Fibroblast of skin of scalp (primary cell): ENCODE measurements around the gene ZNF302. TPM values are rescaled to one million over a fixed set of nuclear protein-coding genes. Genes with fewer than 3 reads are reported as not detected.
"Not testable (repeated sequence)": the region's sequence is repeated elsewhere in the genome, so short reads cannot be mapped to it uniquely, and the experiment has no call there.

Experiments
- DNase-seq: peaks from one replicate; pipeline ENCODE4 v3.0.0-alpha.2; 2013
- polyA plus RNA-seq, 2 experiments: library from polyadenylated mRNA; unstranded; fragments of 120-200 nt; gene quantifications; one replicate each; pipeline ENCODE4 v1.2.1, GENCODE V29; 2013; ENCODE audit not compliant: insufficient read length in 2 of 2

ZNF302 gene
- polyA plus RNA-seq (2013, experiment 1 of 2; ENCODE audit: insufficient read length): 16.1 TPM
- 19.3 TPM for polyA plus RNA-seq (2013, experiment 2 of 2; ENCODE audit: insufficient read length)

DNA sequence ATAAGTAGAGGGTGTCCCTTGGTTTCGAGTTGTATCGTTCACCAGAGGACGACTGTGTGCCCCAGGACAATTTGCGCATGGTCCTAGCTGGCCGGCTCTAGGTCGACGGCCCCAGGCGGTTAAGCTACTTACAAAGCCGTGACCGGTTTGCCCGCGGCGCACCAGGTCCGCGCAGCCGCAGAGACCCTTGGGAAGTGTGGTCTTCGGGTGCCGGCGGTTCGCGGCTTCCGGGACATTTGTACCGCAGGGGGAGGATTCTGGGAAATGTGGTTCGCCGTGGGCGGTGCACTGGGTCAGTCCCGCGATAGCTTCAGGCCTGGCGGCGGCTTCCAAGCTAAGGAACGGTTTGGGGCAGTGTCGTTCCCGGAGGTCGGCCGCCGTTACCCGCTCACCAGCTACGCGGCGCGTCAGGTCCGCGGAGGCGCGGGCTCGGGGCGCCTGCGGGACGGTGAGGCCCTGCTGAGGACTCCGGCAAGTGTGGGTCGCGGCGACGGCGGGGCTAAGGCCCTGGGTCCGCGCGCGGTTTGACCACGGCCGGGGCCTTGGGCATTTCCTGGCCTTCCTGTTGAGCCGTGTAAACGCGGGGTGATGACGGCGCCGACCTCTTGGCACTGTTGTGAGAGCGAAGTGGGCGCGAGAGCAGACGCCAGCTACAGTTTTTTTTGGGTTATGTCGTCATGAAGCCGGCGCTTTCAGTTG is at the start of gene ZNF302:
TSS of gene ZNF302 (plus strand) at position 293 of the 699 bp plus-strand sequence. CDS start 1,127 bp downstream, outside the sequence.
- peak; percentile 98 for DNase-seq

DNA sequence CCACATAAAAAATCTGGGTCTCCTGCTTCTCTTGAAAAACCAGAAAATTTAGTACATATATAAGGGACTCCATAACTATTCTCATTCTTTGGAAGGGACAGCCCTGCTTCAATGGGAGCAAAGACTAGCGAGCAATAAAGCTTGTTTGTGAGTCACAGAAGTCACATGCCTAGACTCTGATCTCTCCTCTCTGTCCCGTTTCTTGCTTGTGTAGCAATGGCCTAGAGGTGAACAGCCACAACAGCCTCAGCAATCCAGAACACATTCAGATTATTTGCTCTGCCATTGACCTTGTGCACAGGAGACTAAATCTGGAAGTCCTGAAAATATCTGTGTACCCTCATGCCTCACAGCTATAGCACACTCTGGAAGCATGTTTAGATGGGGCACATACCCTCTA is 43.7 kb upstream of the ZNF302 start:
- DNase-seq: no peak

DNA sequence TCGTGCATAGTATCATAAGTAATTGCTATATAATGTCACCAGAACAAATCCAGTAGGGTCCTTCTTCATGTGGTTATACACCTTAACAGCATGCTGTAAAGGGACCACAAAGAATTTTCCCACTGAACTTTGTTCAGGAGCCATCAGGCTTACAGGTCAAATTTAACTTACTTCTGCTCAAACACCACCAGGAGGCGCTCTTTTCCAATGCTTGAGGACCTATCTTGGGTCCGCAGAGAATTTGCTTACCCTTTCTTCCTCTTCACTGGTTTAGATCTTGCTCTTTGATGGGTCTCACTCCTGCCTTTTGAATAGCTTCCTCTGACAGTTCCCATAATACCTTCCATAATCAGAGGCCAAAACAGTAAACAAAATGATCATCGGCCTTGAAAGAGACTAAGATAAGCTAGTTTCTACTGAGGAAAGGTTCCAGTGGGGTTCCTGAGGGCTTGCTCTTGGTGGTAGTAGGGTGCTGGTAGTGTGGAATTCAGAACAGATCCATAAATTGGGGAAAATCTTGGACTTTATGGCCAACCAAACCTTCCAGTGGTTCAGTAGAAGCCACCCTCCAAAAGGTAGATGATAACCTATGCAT is 37.9 kb upstream of the ZNF302 start:
- peak; percentile 78 for DNase-seq

DNA sequence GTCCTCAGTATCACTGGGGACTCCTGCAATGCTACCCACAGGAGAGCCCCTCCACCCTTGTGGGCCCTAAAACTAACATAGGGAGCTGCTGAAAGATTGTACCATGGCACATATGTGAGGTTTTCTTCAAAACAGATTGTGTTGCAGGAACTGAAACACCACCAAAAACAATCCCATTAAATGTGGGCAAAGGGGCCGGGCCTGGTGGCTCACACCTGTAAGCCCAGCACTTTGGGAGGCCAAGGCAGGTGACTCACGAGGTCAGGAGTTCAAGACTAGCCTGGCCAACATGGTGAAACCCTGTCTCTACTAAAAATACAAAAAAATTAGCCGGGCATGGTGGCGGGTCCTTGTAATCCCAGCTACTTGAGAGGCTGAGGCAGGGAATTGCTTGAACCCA is 35.2 kb upstream of the ZNF302 start:
- no peak for DNase-seq

DNA sequence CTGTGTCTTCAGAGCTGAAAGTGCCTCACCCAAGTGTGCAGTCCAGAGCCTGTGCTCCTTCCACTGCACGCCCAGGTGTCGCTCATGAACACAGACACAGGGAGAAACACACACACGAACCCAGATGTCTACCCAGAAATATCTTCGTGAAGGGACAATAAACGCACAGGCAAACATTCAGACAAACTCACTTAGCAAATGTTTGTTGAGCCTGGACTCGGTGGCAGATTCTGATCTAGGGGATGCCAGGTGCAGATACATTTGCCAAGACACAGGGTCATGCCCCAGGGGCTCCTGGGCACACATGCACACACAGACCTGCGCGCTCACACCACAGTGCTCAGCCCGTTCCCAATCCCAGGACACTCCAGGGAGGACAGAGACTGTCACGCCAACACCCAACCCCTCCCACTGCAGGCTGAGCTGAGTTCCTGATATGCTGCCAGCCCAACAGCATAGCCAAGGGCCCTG is 32.5 kb upstream of the ZNF302 start:
- DNase-seq: no peak

DNA sequence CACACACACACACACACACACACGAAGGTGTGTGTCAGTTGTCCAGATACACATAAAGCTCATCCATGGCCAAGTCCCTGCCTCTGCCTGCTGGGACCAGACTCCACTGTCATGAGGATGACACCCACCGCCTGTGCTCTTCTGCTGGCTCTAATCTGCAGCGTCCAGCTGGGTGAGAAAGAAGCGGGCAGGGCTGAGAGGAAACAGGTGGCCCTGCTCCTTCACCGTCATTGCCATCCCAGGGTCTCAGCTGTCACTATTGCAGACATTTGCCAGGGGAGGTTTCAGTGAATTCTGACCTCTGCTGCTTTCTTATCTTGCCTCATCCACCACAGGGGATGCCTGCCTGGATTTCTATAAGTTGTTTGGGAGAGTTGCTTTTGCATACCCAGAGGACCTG is 31.9 kb upstream of the ZNF302 start:
- no peak for DNase-seq

DNA sequence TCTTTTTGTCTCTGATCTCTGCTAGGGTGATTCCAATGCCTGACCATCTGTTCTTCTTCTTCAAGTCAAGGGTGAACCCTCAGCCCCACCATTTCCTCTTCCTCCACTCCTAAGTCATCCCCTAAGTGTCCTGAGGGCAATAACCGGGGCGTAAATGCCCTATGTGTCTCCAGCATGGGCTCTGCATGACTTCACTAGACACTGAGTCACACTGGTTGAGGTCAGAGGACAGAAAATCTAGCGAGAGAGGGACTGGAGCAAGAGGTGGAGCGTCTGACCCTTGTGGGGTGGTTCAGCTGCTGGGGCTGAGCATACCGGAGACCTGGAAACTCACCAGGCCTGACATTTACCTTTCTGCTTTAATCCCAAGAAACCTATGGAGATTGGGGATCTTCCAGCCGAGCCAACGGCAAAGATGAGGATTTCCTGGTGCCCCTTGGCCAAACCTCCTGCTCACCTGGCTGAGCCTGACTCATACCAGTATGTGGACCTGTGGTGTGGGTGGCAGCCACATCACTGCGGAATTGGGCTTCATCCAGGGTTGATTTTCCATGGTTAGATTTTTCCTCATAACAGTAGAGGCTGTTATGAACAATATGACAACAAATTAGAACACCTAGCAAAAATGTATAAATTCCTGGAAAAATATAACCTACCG is 27.5 kb upstream of the ZNF302 start:
- DNase-seq: no peak

DNA sequence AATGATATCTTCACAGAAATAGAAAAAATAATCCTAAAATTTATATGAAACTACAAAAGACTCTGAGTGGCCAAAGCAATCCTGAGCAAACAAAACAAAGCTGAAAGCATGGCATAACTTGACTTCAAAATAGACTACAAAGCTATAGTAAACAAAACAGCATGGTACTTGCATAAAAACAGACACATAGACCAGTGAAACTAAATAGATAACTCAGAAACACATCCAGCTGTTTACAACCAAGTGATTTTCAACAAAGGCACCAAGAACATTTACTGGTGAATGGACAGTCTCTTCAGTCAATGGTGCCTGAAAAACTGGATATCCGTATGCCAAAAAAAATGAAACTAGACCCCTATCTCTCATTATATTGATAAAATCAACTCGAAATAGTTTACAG is 25.7 kb upstream of the ZNF302 start:
- DNase-seq: no peak

DNA sequence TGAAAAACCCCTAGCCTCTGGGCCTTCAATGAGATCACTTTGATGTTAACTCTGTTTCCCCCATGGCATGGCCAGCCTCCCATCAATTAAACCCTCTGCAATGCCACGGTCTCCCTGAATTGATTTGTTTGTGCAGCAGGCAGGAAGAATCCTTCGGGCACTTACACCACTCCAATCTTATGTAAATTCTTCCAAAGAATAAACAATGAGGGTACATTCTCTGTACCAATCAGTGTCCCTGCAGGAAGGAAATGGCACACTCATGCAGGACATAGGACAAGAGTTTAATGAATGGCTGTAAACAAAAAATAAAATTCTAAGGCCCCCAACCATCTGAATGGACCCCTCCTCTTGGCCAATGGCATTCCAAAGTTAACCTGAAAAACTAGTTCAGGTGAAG is 22.7 kb upstream of the ZNF302 start:
- no peak for DNase-seq

DNA sequence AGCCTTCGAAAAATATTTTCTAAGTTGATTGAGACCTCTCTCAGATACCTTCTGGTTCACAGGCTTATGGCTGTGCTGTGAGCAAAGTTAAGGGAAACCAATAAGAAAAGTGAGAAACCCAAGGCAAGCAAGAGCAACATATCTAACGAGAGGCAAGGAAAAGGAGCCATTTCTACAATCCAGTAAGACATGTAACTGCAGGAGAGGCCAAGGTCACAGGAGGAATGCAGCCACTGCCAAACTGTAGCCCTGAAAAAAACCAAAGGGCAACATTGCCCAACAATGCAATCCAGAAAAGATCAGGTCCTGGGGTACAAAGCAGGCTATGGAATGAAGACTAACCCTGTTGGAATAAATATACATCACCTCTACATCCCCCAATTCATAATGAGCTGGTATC is 21.8 kb upstream of the ZNF302 start:
- no peak for DNase-seq

DNA sequence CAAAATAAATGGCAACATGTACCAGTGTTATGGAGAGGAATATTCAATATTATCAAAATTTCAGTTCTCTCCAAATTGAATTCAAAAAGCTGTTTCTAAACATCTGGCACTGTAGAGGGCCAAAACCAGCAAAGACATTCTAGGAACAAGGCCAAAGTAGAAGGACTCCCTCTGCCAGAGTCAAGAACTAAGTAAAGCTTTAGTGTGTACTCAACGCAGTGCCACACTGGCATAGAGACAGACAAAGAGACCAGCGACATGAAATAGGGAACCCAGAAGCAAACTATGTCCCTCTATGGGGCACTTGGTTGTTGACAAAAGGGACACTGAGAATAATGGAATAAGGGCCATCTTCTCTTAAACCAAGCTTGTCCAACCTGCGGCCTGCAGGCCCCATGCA is 16.1 kb upstream of the ZNF302 start:
- DNase-seq: no peak

DNA sequence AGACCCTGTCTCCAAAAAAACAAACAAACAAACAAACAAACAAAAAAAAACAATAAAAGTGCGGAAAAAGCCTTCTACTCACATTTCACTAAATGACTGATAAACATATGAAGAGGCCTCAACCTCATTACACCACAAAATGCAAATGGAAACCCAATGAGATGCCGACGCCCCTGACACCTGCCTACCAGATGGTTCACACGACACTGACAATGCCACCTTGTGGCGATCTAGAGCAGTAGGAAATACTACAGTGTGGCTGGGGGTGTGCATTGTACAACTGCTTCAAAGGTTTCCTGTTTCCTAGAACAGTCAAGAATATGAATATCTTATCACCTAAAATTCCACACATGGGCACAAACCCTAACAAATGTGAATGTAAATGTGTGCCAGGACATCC is 14.6 kb upstream of the ZNF302 start:
- no peak for DNase-seq

DNA sequence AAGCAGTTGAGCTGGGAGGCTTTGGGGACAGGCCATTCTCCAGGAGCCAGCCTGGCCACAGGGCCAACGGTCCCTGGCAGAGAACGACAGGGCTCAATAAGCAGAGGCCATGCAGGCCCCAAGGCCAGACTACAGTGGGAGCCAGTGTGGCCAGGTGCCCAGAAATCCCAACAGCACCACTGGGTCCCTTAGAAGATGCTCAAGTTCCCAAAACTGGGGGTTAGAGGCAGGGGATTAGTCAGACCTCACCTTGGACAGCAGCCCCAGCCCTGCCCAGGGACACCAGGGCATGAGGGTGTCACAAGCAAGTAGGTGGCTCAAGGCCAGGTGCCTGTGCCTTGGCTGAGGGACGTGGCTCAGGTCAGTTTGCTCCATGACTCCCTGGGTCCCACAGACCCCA is 13.3 kb upstream of the ZNF302 start:
- no peak for DNase-seq

DNA sequence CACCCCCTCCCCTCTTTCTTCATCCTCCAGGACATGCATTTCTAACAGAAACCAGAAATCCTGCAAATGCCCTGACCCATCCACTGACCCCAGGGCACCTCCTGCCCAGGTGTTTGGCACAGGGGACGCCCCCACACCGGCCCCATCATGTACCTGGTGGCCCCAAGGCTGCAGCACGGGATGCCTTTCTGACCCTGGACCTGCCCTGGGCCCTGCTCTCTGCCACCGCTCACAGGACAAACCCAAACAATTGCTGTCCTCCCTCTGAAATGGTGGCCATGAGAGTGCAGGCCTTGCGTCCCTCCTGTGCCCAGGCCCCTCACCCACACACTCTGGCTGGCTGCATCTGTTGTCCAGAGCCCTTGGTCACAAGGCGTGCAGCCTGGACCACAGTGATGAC is 12.6 kb upstream of the ZNF302 start:
- DNase-seq: no peak

DNA sequence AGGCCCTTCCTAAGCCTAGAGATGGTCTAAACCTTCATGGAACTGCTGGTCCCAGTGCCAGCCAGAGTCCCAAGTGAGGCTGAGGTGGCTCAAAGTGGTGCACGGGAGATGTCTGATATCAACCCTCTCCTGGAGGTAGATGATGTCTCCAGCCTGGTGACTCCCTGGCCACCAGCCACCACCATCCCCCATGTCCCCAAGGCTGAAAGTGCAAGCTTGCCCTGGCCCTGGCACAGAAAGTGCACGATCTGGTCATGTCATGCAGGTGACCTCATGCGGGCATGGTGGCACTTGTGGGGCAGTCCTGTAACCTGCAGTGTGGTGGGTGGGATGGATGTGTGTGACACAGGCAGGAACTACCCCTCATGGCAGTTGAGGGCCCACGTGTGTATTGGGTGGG is 12.2 kb upstream of the ZNF302 start:
- DNase-seq: not testable (repeated sequence)

DNA sequence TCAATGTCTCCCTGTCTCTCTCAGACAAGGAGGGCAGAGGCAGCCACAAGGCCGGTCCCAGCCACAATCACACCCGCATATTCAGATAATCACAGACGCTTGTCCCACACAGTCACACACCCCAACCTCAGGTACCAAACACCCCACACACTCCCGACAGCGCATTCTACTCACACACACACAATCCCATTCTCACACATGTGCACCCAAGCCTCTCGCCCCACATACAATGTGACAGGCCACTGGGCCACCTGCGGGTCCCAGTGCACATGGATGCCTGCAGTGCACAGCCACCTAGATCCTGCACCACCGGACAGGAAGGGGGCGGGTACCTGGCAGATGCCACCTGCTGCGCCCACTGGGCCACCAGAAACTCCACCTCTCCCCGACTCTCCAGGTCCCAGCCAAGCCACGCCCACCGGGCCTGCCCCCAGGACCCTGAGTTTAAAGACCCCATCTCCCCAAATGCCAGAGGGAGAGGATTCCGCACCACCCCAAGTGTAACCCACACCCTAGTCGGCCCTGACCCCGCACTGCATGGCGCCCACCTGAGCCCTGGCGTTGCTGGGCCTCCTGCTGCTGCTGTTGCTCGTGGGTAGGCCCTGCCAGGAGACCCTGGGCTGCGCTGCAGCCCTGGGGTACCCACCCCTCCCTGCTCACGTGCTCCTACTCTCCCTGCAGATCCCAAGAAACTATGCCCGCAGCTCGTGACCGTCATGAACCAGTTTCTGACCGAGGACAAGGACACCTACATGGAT is 11.1 kb upstream of the ZNF302 start:
- DNase-seq: no peak

DNA sequence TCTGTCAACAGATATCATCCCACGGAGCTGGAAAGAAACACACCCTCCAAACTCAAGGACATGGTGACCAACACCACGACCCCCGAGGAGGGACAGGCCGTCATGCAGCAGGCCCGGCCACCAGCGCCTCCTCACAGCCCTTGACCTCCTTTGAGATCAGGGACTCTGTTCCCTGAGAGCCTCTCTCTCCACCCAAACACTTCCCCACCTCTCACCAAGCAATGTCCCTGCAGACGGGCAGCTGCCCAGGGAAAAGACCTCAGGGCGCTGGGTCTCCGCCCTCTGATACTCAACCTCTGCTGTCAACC is 10.6 kb upstream of the ZNF302 start:
- DNase-seq: no peak

DNA sequence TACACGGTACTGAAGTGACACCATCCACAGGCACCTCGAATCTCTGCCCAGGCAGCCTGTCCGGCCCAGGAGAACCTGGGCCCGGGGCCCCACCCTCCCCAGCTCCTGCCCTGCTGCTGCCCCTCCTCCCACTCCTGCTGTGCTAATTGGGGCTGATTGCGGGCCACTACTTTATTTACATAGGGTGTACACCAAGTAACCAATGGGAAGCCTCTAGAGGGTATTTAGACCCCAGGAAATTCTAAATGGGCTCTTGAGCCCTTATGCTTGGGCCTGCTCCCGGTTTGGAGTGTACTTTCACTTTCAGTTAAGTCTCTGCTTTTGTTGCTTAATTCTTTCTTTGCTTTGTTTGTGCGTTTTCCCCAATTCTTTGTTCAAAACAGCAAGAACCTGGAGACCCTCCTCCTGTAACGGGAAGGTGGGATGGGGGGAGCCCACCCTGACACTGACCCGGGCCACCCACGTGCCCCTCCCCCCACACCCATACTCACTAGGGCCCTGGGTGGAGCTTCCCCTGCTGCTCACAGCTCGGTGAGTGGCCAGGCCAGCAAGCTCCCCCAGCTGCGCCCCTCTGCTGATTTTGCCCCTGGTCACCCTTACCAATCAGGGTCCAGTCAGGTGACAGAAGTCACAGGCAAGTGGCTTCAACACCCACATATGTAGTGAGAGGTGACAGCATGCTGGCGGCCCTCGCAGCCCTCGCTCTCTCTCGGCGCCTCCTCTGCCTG is 10.0 kb upstream of the ZNF302 start:
- peak; percentile 11 for DNase-seq

DNA sequence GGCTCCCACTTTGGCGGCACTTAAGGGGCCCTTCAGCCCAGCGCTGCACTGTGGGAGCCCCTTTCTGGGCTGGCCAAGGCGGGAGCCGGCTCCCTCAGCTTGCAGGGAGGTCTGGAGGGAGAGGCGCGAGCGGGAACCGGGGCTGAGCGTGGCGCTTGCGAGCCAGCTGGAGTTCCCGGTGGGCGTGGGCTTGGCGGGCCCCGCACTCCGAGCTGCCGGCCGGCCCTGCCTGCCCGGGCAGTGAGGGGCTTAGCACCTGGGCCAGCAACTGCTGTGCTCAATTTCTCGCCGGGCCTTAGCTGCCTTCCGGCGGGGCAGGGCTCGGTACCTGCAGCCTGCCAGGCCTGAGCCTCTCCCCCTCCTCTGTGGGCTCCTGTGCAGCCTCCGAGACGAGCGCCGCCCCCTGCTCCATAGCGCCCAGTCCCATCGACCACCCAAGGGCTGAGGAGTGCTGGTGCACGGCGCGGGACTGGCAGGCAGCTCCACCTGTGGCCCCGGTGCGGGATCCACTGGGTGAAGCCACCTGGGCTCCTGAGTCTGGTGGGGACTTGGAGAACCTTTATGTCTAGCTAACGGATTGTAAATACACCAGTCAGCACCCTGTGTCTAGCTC is 9.3 kb upstream of the ZNF302 start:
- DNase-seq: not testable (repeated sequence)

DNA sequence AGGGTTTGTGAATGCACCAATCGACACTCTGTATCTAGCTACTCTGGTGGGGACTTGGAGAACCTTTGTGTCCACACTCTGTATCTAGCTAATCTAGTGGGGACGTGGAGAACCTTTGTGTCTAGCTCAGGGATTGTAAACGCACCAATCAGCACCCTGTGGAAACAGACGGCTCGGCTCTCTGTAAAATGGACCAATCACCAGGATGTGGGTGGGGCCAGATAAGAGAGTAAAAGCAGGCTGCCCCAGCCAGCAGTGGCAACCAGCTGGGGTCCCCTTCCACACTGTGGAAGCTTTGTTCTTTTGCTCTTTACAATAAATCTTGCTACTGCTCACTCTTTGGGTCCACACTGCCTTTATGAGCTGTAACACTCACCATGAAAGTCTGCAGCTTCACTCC is 8.8 kb upstream of the ZNF302 start:
- not testable (repeated sequence) for DNase-seq

DNA sequence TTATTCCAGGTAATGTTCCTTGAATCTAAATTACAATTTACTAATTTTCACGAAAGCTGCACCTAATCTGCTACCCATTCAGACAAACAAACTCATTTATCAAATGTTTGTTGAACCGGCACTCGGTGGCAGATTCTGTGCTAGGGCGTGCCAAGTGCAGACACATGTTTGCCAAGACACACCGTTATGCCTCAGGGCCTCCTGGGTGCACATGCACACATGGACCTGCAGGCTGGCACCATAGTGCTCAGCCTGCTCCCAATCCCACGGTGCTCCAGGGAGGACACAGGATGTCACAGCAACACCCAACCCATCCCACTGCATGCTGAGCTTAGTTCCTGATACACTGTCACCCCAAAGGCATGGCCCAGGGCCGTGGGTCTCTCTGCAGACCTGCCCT is 8.2 kb upstream of the ZNF302 start:
- no peak for DNase-seq

DNA sequence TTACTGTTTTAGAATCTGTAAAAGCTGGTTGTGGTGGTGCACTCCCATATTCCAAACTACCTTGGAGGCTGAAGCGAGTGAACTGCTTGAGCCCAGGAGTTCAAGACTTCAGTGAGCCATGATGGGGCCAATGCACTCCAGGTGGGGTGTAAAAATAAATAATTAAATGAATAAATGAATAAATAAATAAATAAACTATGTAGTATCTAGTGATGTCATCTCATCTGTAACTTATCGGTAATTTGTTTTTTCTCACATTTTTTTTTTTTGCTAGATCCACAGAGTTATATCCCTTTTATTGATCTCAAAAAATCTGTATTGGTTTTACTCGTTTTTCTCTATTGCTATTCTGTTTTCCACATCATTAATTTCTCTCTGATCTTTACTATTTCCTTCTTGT is 5.5 kb upstream of the ZNF302 start:
- no peak for DNase-seq
